PFSK-1 (cell line): ENCODE data around the gene SLC6A7.

ENCODE experiments used
- FOXP2 ChIP-seq: optimal IDR thresholded peaks from 2 replicates; pipeline ENCODE3; 2011; ENCODE audit warnings: borderline replicate concordance, control low read depth, inconsistent platforms; ENCODE audit not compliant: insufficient read depth; ENCODE audit errors: extremely low read length, extremely low read depth
- POLR2AphosphoS5 ChIP-seq: IDR thresholded peaks from 2 replicates; pipeline ENCODE4 v1.6.1; 2012; ENCODE audit warnings: low read depth, mild to moderate bottlenecking, control low read depth, low read length, moderate library complexity
- SIN3A ChIP-seq: IDR thresholded peaks from 2 replicates; pipeline ENCODE4 v1.6.1; 2012; ENCODE audit warnings: mild to moderate bottlenecking, low read length, moderate library complexity, borderline replicate concordance; ENCODE audit not compliant: insufficient read depth
- TAF1 ChIP-seq: IDR thresholded peaks from 2 replicates; pipeline ENCODE4 v1.6.1; 2012; ENCODE audit warnings: low read length, control low read depth, borderline replicate concordance; ENCODE audit not compliant: insufficient read depth
- TF ChIP-seq, protein P1 (sequence below), 2 experiments: IDR thresholded peaks; 2 replicates each; pipeline versions ENCODE4 v1.6.1 to v1.8.0; 2011 to 2012; ENCODE audit warnings: low read depth in 2 of 2, low read length in 2 of 2, control low read depth in 1 of 2, inconsistent platforms in 1 of 2, mild to moderate bottlenecking in 1 of 2, moderate library complexity in 1 of 2; ENCODE audit not compliant: insufficient read depth in 1 of 2

The SLC6A7 gene

GRCh38 chr5:150162142-150162513 lies 27.7 kb upstream of the SLC6A7 start:
- TF ChIP-seq SIN3A = no peak
- TF ChIP-seq POLR2AphosphoS5 = no peak
- TF ChIP-seq FOXP2 = no peak
- no peak for TF ChIP-seq TAF1
- TF ChIP-seq, protein P1, sequence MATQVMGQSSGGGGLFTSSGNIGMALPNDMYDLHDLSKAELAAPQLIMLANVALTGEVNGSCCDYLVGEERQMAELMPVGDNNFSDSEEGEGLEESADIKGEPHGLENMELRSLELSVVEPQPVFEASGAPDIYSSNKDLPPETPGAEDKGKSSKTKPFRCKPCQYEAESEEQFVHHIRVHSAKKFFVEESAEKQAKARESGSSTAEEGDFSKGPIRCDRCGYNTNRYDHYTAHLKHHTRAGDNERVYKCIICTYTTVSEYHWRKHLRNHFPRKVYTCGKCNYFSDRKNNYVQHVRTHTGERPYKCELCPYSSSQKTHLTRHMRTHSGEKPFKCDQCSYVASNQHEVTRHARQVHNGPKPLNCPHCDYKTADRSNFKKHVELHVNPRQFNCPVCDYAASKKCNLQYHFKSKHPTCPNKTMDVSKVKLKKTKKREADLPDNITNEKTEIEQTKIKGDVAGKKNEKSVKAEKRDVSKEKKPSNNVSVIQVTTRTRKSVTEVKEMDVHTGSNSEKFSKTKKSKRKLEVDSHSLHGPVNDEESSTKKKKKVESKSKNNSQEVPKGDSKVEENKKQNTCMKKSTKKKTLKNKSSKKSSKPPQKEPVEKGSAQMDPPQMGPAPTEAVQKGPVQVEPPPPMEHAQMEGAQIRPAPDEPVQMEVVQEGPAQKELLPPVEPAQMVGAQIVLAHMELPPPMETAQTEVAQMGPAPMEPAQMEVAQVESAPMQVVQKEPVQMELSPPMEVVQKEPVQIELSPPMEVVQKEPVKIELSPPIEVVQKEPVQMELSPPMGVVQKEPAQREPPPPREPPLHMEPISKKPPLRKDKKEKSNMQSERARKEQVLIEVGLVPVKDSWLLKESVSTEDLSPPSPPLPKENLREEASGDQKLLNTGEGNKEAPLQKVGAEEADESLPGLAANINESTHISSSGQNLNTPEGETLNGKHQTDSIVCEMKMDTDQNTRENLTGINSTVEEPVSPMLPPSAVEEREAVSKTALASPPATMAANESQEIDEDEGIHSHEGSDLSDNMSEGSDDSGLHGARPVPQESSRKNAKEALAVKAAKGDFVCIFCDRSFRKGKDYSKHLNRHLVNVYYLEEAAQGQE (IDR thresholded peaks at IDR 0.05; ENCODE audit: insufficient read depth in 1 of 2, low read depth in 2 of 2, low read length in 2 of 2) = no peak

DNA sequence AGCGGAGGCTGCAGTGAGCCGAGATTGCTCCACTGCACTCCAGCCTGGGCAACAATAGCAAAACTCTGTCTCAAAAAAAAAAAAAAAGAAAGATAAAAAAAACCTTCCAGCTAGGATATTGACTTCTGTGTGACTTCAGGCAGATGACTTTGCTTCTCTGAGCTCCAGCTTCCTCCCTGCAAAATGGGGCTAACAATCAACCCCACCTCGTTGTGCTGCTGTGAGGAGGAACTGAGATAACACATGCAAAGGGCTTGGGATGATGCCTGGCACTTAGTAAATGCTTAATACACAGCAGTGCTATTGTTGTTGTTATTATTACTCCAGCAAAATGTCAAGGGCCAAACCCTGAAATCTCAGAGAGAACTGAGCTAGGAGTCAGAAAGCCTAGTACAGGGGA lies 26.8 kb upstream of the SLC6A7 start:
- TF ChIP-seq FOXP2 (no peak), POLR2AphosphoS5 (no peak), SIN3A (no peak), TAF1 (no peak)
- TF ChIP-seq, protein P1 (IDR thresholded peaks at IDR 0.05; ENCODE audit: insufficient read depth in 1 of 2, low read depth in 2 of 2, low read length in 2 of 2) = no peak

DNA sequence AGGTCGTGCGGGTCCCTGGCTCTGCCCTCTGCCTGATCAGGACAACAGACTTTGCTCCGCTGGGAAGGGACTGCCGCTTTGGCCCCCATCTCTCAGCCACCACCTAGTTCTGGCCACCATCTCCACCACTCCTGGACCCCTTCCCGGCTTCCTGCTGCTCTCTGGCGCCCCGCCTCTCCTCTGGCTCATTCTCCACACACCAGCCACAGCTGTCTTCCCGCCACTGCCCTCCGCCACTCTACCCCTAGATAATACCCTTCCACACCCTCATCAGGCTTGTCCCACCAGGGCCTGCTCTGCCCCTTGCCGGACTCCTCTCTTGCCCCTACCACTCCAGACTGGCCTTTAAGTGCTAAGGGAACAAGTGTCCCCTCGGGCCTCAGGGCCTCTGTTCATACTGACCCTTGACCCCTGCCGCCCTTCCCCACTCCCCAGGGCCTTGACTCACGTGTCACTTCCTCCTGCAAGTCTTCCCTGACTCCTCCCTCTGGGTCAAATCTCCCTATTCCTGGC lies 26.3 kb upstream of the SLC6A7 start:
- no peak for TF ChIP-seq TAF1
- TF ChIP-seq POLR2AphosphoS5 = no peak
- TF ChIP-seq, protein P1 (IDR thresholded peaks at IDR 0.05; ENCODE audit: insufficient read depth in 1 of 2, low read depth in 2 of 2, low read length in 2 of 2) = no peak
- TF ChIP-seq SIN3A = no peak
- TF ChIP-seq FOXP2 = no peak

GRCh38 chr5:150164211-150164980 lies 25.5 kb upstream of the SLC6A7 start:
- TF ChIP-seq, protein P1 (IDR thresholded peaks at IDR 0.05; ENCODE audit: insufficient read depth in 1 of 2, low read depth in 2 of 2, low read length in 2 of 2) = no peak
- no peak for TF ChIP-seq SIN3A
- no peak for TF ChIP-seq POLR2AphosphoS5
- no peak for TF ChIP-seq TAF1
- TF ChIP-seq FOXP2 = no peak

DNA sequence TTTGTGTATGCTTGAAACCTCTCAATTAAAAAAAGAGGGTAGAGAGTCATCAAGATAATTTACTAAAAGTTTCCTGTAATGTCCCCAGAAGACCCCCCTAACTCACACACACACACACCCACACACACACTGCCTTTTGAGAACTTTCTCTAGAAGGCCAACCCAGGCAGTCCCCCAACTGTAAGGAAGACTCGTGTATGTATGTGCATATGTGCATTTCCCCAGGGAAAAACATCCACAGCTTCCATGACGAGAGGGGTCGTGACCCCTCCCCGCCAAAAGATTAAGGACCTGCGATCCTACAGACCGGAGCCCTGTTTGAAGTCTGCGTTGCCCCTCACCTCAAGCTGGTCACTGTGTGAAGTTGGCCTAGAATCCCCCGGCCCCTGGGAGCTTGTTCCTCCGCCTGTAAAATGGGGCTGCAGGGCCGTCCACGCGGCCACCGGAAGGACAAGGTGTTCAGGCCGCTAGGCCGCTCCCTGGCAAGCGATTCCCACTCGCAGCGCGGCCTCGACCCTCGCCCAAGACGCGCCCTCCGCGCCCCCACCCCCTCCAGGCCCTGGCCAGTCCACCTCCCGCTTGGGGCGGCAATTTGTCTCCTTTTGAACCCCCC lies 23.7 kb upstream of the SLC6A7 start:
- no peak for TF ChIP-seq SIN3A
- TF ChIP-seq FOXP2 = no peak
- TF ChIP-seq POLR2AphosphoS5 = no peak
- TF ChIP-seq, protein P1 (IDR thresholded peaks at IDR 0.05; ENCODE audit: insufficient read depth in 1 of 2, low read depth in 2 of 2, low read length in 2 of 2) = no peak
- no peak for TF ChIP-seq TAF1
